ENCODE data around the gene MRFAP1L1.
"Not testable (repeated sequence)": the region's sequence is repeated elsewhere in the genome, so short reads cannot be mapped to it uniquely, and the experiment has no call there.

Gene MRFAP1L1

DNA sequence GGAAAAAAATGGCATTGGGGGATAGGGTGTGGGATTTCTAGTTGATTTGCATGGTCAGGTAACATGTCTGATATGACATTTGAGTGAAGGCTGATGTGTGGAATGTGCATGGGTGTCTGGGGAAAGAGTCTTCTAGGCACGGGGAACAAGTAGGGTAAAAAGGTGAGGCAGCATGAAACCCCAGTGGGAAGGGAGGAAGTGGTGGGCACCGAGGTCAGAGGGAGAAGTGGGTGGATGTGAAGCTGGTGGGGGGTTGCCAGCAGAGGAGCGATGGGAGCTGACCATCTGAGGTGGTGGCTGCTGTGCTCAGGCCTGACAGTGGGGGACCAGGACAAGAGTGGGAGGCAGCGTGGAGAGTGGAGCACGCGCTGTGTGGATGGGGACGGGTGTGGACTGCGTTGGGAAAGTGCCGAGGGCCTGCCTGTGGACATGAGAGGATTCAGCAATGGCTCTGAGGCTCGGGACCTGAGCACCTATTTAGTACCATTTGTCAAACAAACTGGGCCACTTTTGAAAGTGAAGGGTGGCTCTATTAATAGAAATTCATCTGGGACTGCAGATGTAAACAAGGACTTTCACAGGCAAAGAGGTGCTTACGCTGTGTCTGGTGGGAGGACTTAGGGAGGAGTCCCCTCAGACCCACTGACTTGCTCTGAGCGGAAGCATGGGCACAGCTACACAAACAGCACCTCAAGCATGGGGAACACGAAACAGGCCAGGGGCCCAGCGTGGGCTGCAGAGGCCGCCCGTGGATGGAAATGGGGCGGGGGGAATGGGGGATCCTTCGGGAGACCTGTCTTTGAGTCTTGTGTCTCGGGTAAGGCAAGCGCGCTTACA, 32.7 kb downstream of the MRFAP1L1 start:
- H3K4me3 ChIP-seq (ENCODE audit: low read depth, low read length): no peak overlapping the region
- TF ChIP-seq, protein P1, sequence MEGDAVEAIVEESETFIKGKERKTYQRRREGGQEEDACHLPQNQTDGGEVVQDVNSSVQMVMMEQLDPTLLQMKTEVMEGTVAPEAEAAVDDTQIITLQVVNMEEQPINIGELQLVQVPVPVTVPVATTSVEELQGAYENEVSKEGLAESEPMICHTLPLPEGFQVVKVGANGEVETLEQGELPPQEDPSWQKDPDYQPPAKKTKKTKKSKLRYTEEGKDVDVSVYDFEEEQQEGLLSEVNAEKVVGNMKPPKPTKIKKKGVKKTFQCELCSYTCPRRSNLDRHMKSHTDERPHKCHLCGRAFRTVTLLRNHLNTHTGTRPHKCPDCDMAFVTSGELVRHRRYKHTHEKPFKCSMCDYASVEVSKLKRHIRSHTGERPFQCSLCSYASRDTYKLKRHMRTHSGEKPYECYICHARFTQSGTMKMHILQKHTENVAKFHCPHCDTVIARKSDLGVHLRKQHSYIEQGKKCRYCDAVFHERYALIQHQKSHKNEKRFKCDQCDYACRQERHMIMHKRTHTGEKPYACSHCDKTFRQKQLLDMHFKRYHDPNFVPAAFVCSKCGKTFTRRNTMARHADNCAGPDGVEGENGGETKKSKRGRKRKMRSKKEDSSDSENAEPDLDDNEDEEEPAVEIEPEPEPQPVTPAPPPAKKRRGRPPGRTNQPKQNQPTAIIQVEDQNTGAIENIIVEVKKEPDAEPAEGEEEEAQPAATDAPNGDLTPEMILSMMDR (IDR thresholded peaks at IDR 0.05; ENCODE audit: low read depth, low read length, missing control alignments): no peak
- no peak for DNase-seq (ENCODE audit: low read depth)

DNA sequence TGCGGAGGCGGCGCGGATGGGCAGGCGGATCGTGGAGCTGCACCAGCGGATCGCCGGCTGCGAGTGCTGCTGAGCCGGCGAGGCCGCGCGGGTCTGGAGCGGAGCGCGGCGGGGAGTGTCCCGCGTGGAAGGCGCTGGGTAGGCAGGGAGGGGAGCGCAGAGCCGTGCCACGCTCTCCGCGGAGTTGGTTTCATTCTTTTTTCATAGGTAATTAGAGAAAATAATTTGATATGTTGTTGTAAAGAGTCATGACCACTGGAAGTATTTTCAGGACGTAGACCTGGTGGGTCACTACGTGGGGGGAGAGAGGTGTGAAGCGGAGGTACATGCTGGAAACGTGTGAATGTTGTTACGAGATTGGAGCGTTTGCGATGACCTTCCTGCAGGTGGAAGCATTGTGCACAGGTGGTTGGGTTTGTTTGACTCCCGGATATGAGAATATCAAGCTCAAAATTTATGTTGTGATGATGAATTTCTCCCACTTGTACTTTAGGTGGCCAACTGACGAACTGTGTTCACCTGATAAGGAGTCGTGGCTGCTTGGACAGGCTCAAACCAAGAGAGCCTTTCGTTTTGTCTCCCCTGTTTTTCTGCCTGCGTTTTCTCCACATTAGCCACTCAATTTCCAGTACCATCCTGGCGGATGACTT, 35.0 kb downstream of the MRFAP1L1 start:
- TF ChIP-seq, protein P1 (IDR thresholded peaks at IDR 0.05; ENCODE audit: low read depth, low read length, missing control alignments): peak; percentile 72
- DNase-seq (ENCODE audit: low read depth): peak; percentile 57
- H3K4me3 ChIP-seq (ENCODE audit: low read depth, low read length): peak overlapping the region; percentile 56

DNA sequence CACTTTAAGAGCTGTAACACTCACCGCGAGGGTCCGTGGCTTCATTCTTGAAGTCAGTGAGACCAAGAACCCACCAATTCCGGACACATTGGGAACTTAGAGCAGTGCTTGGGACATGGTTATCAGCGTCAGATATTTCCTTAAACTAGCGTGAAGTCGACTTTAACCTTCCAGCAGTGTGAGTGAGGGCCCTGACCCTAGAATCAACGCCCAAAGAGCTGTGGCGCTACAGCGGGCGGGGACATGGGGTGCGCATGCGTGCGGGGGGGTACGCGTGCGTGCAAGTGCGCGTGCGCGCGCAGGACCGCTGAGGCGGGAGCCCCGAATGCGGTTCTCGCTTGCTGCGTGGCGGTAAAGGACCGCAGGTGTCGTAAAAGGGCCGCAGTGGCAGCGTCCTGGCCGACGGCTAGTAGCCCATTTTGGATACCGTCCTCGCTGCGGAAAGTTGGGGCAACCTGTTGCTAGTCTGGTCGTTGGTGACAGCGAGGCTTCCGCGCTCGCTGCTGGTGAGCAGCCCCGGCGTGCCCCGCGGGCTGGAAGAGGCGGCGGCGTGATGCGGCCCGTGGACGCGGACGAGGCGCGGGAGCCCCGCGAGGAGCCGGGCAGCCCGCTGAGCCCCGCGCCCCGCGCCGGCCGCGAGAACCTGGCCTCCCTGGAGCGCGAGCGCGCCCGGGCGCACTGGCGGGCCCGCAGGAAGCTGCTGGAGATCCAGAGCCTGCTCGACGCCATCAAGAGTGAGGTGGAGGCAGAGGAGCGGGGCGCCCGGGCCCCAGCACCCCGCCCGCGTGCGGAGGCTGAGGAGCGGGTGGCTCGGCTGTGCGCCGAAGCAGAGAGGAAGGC, 35.8 kb downstream of the MRFAP1L1 start:
- DNase-seq (ENCODE audit: low read depth): peak; percentile 77
- TF ChIP-seq, protein P1 (IDR thresholded peaks at IDR 0.05; ENCODE audit: low read depth, low read length, missing control alignments): no peak
- peak overlapping the region; percentile 56 for H3K4me3 ChIP-seq (ENCODE audit: low read depth, low read length)

DNA sequence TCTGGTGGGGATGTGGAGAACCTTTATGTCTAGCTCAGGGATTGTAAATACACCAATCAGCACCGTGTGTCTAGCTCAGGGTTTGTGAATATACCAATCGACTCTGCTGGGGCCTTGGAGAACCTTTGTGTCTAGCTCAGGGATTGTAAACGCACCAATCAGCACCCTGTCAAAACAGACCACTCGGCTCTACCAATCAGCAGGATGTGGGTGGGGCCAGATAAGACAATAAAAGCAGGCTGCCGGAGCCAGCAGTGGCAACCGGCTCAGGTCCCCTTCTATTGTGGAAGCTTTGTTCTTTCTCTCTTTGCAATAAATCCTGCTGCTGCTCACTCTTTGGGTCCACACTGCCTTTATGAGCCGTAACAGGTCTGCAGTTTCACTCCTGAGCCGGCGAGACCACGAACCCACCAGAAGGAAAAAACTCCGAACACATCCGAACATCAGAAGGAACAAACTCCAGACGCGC, 36.4 kb downstream of the MRFAP1L1 start:
- DNase-seq (ENCODE audit: low read depth); H3K4me3 ChIP-seq (ENCODE audit: low read depth, low read length): not testable (repeated sequence)

DNA sequence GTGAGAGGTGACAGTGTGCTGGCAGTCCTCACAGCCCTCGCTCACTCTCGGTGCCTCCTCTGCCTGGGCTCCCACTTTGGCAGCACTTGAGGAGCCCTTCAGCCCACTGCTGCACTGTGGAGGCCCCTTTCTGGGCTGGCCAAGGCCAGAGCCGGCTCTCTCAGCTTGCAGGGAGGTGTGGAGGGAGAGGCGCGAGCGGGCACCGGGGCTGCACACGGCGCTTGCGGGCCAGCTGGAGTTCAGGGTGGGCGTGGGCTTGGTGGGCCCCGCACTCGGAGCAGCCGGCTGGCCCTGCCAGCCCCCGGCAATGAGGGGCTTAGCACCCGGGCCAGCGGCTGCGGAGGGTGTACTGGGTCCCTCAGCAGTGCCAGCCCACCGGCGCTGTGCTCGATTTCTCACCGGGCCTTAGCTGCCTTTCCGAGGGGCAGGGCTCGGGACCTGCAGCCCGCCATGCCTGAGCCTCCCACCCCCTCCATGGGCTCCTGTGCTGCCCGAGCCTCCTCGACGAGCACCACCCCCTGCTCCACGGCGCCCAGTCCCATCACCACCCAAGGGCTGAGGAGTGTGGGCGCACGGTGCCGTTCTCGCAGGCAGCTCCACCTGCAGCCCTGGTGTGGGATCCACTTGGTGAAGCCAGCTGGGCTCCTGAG, 37.0 kb downstream of the MRFAP1L1 start:
- not testable (repeated sequence) for DNase-seq (ENCODE audit: low read depth); H3K4me3 ChIP-seq (ENCODE audit: low read depth, low read length)

DNA sequence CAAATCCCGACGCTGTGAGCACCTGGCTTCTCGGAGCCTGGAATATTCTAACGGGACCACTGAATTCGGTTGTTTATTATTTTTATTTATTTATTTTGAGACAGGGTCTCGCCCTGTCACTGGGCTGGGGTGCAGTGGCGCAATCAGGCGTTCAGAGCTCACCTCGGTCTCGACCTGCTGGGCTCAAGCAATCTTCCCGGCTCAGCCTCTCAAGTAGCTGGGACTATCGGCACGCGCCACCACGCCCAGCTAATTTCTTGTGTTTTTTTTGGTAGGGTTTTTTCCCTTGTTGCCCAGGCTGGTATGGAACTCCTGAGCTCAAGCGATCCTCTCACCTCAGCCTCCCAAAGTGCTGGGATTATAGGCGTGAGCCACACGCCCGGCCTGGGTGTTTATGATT, 37.5 kb downstream of the MRFAP1L1 start:
- TF ChIP-seq, protein P1 (IDR thresholded peaks at IDR 0.05; ENCODE audit: low read depth, low read length, missing control alignments): no peak
- DNase-seq (ENCODE audit: low read depth): no peak
- H3K4me3 ChIP-seq (ENCODE audit: low read depth, low read length): no peak overlapping the region

DNA sequence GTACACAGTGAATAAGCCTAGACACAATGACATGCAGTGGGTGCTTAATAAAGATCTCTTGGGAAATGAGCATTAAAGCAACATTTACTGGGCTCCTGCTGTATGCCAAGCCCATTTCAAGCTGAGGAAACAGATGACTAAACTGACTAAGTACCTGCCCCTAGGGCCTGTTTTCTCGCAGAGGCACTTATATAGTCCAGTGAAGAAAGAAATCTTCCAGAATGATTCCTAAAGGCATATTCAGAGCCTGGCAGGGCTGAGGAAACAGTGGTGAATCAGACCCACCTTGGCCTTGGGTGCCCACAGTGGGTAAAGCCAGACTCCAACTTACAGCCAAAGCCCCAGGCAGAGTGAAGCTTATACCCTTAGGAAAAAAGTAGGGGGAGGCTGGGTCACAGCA, 38.0 kb downstream of the MRFAP1L1 start:
- no peak overlapping the region for H3K4me3 ChIP-seq (ENCODE audit: low read depth, low read length)
- no peak for DNase-seq (ENCODE audit: low read depth)
- TF ChIP-seq, protein P1 (IDR thresholded peaks at IDR 0.05; ENCODE audit: low read depth, low read length, missing control alignments): no peak
